HL-60 (cell line): Measurements from ENCODE around the gene SH3RF3.

Source experiments
- GABPA ChIP-seq: IDR thresholded peaks from 2 replicates; pipeline ENCODE4 v1.6.1; 2012; ENCODE audit warnings: low read depth
- POLR2AphosphoS5 ChIP-seq: IDR thresholded peaks from 2 replicates; pipeline ENCODE4 v1.6.1; 2012; ENCODE audit warnings: low read depth
- REST ChIP-seq: IDR thresholded peaks from 2 replicates; pipeline ENCODE4 v1.6.1; 2012; ENCODE audit warnings: low read depth; ENCODE audit not compliant: insufficient replicate concordance
- TF ChIP-seq, protein P1 (sequence below): IDR thresholded peaks from one replicate; pipeline ENCODE4 v1.5.1; 2011; ENCODE audit warnings: low read length, control low read depth, inconsistent platforms; ENCODE audit not compliant: insufficient read depth

DNA sequence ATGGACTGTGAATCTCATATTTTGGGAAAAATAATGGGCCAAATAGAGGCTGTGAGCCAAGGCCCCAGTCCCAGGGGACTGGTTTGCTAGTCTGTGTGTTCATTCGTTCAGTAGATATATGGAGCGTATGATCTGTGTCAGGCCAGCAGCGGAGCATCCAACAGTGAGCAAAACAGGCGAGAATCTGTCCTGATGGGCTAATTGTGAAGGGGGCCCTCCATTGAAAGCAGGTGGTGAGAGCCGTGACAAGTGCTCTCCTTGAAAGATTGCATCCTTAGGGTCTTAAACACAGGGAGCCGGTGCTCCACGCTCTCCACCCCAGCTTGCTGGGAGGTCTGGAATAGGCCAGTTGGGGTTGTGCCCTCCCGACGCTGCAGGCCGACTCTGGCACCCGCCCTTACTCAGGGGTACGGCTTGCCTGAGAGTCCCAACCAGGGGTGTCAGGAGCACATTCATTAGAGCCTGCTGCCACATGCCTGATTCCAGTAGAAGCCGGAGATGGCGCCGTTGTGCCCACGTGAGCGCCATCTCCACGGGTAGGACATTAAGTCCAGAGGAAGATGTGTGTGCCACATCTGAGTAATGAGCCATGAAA is 213.3 kb downstream of the SH3RF3 start:
- TF ChIP-seq, protein P1, sequence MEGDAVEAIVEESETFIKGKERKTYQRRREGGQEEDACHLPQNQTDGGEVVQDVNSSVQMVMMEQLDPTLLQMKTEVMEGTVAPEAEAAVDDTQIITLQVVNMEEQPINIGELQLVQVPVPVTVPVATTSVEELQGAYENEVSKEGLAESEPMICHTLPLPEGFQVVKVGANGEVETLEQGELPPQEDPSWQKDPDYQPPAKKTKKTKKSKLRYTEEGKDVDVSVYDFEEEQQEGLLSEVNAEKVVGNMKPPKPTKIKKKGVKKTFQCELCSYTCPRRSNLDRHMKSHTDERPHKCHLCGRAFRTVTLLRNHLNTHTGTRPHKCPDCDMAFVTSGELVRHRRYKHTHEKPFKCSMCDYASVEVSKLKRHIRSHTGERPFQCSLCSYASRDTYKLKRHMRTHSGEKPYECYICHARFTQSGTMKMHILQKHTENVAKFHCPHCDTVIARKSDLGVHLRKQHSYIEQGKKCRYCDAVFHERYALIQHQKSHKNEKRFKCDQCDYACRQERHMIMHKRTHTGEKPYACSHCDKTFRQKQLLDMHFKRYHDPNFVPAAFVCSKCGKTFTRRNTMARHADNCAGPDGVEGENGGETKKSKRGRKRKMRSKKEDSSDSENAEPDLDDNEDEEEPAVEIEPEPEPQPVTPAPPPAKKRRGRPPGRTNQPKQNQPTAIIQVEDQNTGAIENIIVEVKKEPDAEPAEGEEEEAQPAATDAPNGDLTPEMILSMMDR: no peak
- TF ChIP-seq REST (no peak), POLR2AphosphoS5 (no peak), GABPA (no peak)
